AG09319 (cell line): ENCODE results near the gene ANKRD24.

Experiments
- DNase-seq: peaks from one replicate; pipeline ENCODE4 v3.0.0-alpha.2; 2010; ENCODE audit warnings: low read depth; ENCODE audit errors: extremely low read depth
- CTCF ChIP-seq: IDR thresholded peaks from 2 replicates; pipeline ENCODE4 v1.5.1; 2011; ENCODE audit warnings: low read depth, mild to moderate bottlenecking, inconsistent platforms, low read length, moderate library complexity

Gene ANKRD24

GRCh38 chr19:4246767-4247593, 64.5 kb downstream of the ANKRD24 start, which contains the start of gene YJU2:
Gene YJU2 (plus strand): TSS chr19:4247080. CDS start chr19:4247147, 67 bp downstream.
- peak; percentile 99 for DNase-seq
- TF ChIP-seq CTCF = peak; percentile 57

- DNase-seq = no peak
- no peak for TF ChIP-seq CTCF
These were observed 74.1 kb downstream of the ANKRD24 start for GRCh38 chr19:4256563-4256962.

- TF ChIP-seq CTCF = no peak
- DNase-seq = no peak
These were observed 74.5 kb downstream of the ANKRD24 start for GRCh38 chr19:4257025-4257424.

GRCh38 chr19:4258181-4258580, 75.7 kb downstream of the ANKRD24 start:
- DNase-seq = no peak
- TF ChIP-seq CTCF = no peak

- no peak for DNase-seq
- TF ChIP-seq CTCF = no peak
These were observed 78.2 kb downstream of the ANKRD24 start for GRCh38 chr19:4260613-4261191.

- DNase-seq = no peak
- TF ChIP-seq CTCF = no peak
These were observed 82.3 kb downstream of the ANKRD24 start for GRCh38 chr19:4264812-4265211.

- DNase-seq = no peak
- TF ChIP-seq CTCF = no peak
These were observed 83.9 kb downstream of the ANKRD24 start for GRCh38 chr19:4266253-4267000.
